Measurements from ENCODE around the gene PKIG. TPM values are rescaled to one million over a fixed set of nuclear protein-coding genes. Genes with fewer than 3 reads are reported as not detected.
"Not testable (repeated sequence)": the region's sequence is repeated elsewhere in the genome, so short reads cannot be mapped to it uniquely, and the experiment has no call there.

Gene PKIG
- total RNA-seq, 1 donor from 2014 or later, result 42.0 TPM

GRCh38 chr20:44559302-44559701 lies 23.1 kb upstream of the PKIG start:
- no peak for TF ChIP-seq CTCF (IDR thresholded peaks at IDR 0.05; ENCODE audit: partially characterized antibody, unreplicated experiment)
- Mint-ChIP-seq H3K27me3 (ENCODE audit: unreplicated experiment) (no peaks in the 10 kb centered on the region), H3K9me3 (ENCODE audit: unreplicated experiment) (no peaks in the 10 kb centered on the region), H3K4me3 (ENCODE audit: unreplicated experiment) (no peak overlapping the region), H3K4me1 (ENCODE audit: low read depth, unreplicated experiment) (no peaks in the 10 kb centered on the region), H3K36me3 (ENCODE audit: unreplicated experiment) (no peaks in the 10 kb centered on the region), H3K27ac (ENCODE audit: unreplicated experiment) (no peak overlapping the region)
- DNase-seq, result no peak

- Mint-ChIP-seq H3K27ac (ENCODE audit: unreplicated experiment) (no peak overlapping the region), H3K9me3 (ENCODE audit: unreplicated experiment) (no peaks in the 10 kb centered on the region), H3K4me3 (ENCODE audit: unreplicated experiment) (no peak overlapping the region), H3K36me3 (ENCODE audit: unreplicated experiment) (no peaks in the 10 kb centered on the region), H3K4me1 (ENCODE audit: low read depth, unreplicated experiment) (no peaks in the 10 kb centered on the region), H3K27me3 (ENCODE audit: unreplicated experiment) (peaks cover 1% of the 10 kb centered on the region)
- no peak for TF ChIP-seq CTCF (IDR thresholded peaks at IDR 0.05; ENCODE audit: partially characterized antibody, unreplicated experiment)
- DNase-seq, result no peak
These were observed 22.1 kb upstream of the PKIG start for GRCh38 chr20:44560229-44560628.

- H3K27ac Mint-ChIP-seq (ENCODE audit: unreplicated experiment); H3K27me3 Mint-ChIP-seq (ENCODE audit: unreplicated experiment); H3K9me3 Mint-ChIP-seq (ENCODE audit: unreplicated experiment); H3K36me3 Mint-ChIP-seq (ENCODE audit: unreplicated experiment); DNase-seq; H3K4me3 Mint-ChIP-seq (ENCODE audit: unreplicated experiment); H3K4me1 Mint-ChIP-seq (ENCODE audit: low read depth, unreplicated experiment): not testable (repeated sequence)
These were observed 21.6 kb upstream of the PKIG start for GRCh38 chr20:44560818-44561217.

- Mint-ChIP-seq H3K4me1 (ENCODE audit: low read depth, unreplicated experiment) (peaks cover under 1% of the 10 kb centered on the region), H3K27me3 (ENCODE audit: unreplicated experiment) (peaks cover 1% of the 10 kb centered on the region), H3K27ac (ENCODE audit: unreplicated experiment) (no peak overlapping the region), H3K9me3 (ENCODE audit: unreplicated experiment) (no peaks in the 10 kb centered on the region), H3K4me3 (ENCODE audit: unreplicated experiment) (no peak overlapping the region), H3K36me3 (ENCODE audit: unreplicated experiment) (no peaks in the 10 kb centered on the region)
- no peak for DNase-seq
- TF ChIP-seq CTCF (IDR thresholded peaks at IDR 0.05; ENCODE audit: partially characterized antibody, unreplicated experiment), result no peak
These were observed 20.5 kb upstream of the PKIG start for GRCh38 chr20:44561876-44562275.

GRCh38 chr20:44566018-44566417 lies 16.4 kb upstream of the PKIG start:
- Mint-ChIP-seq H3K9me3 (ENCODE audit: unreplicated experiment) (no peaks in the 10 kb centered on the region), H3K36me3 (ENCODE audit: unreplicated experiment) (no peaks in the 10 kb centered on the region), H3K27ac (ENCODE audit: unreplicated experiment) (no peak overlapping the region), H3K4me1 (ENCODE audit: low read depth, unreplicated experiment) (peaks cover 1% of the 10 kb centered on the region), H3K4me3 (ENCODE audit: unreplicated experiment) (no peak overlapping the region), H3K27me3 (ENCODE audit: unreplicated experiment) (peaks cover 1% of the 10 kb centered on the region)
- TF ChIP-seq CTCF (IDR thresholded peaks at IDR 0.05; ENCODE audit: partially characterized antibody, unreplicated experiment), result no peak
- no peak for DNase-seq

GRCh38 chr20:44566811-44567210 lies 15.6 kb upstream of the PKIG start:
- no peak overlapping the region for H3K27ac Mint-ChIP-seq (ENCODE audit: unreplicated experiment)
- no peaks in the 10 kb centered on the region for H3K36me3 Mint-ChIP-seq (ENCODE audit: unreplicated experiment)
- no peak for TF ChIP-seq CTCF (IDR thresholded peaks at IDR 0.05; ENCODE audit: partially characterized antibody, unreplicated experiment)
- H3K4me3 Mint-ChIP-seq (ENCODE audit: unreplicated experiment), result no peak overlapping the region
- peaks cover 1% of the 10 kb centered on the region for H3K27me3 Mint-ChIP-seq (ENCODE audit: unreplicated experiment)
- H3K4me1 Mint-ChIP-seq (ENCODE audit: low read depth, unreplicated experiment), result peaks cover 1% of the 10 kb centered on the region
- no peaks in the 10 kb centered on the region for H3K9me3 Mint-ChIP-seq (ENCODE audit: unreplicated experiment)
- DNase-seq, result no peak

Measured in glutamatergic neuron (in vitro differentiated cells).